ENCODE results near the gene OGA.

The OGA gene

GRCh38 chr10:101818119-101818871 is at the start of gene OGA:
TSS of gene OGA (minus strand) at chr10:101818444. CDS start at chr10:101818022, 422 bp downstream.
- peak; percentile 99 for DNase-seq

- DNase-seq: no peak
Observed at GRCh38 chr10:101867931-101868330, 49.7 kb upstream of the OGA start.

- no peak for DNase-seq
Observed at GRCh38 chr10:101859530-101859929, 41.3 kb upstream of the OGA start.

- no peak for DNase-seq
Observed at GRCh38 chr10:101858723-101859500, 40.7 kb upstream of the OGA start.

- DNase-seq: no peak
Observed at GRCh38 chr10:101857802-101858476, 39.7 kb upstream of the OGA start.

- DNase-seq: no peak
Observed at GRCh38 chr10:101856626-101857025, 38.4 kb upstream of the OGA start.

- no peak for DNase-seq
Observed at GRCh38 chr10:101851411-101852116, 33.3 kb upstream of the OGA start.

GRCh38 chr10:101850749-101851148 is 32.5 kb upstream of the OGA start:
- no peak for DNase-seq

- DNase-seq: no peak
Observed at GRCh38 chr10:101848894-101849351, 30.7 kb upstream of the OGA start.

GRCh38 chr10:101848408-101848807 is 30.2 kb upstream of the OGA start:
- no peak for DNase-seq

GRCh38 chr10:101845893-101846292 is 27.6 kb upstream of the OGA start:
- no peak for DNase-seq

GRCh38 chr10:101843032-101844021 is 25.1 kb upstream of the OGA start, which contains the start of gene KCNIP2:
TSS of gene KCNIP2 (minus strand) at chr10:101843800. CDS start at chr10:101843568, 232 bp downstream.
- DNase-seq: no peak

GRCh38 chr10:101841826-101842225 is 23.6 kb upstream of the OGA start:
- DNase-seq: no peak

- peak; percentile 55 for DNase-seq
Observed at GRCh38 chr10:101840741-101841453, 22.7 kb upstream of the OGA start.

GRCh38 chr10:101840102-101840684 is 21.9 kb upstream of the OGA start:
- no peak for DNase-seq

GRCh38 chr10:101839416-101840063 is 21.3 kb upstream of the OGA start:
- no peak for DNase-seq

- no peak for DNase-seq
Observed at GRCh38 chr10:101839002-101839401, 20.8 kb upstream of the OGA start.

- no peak for DNase-seq
Observed at GRCh38 chr10:101838416-101838970, 20.2 kb upstream of the OGA start.

- no peak for DNase-seq
Observed at GRCh38 chr10:101837748-101838147, 19.5 kb upstream of the OGA start.

- no peak for DNase-seq
Observed at GRCh38 chr10:101835362-101835761, 17.1 kb upstream of the OGA start.
